Measurements from ENCODE around the gene RND1. TPM values are rescaled to one million over a fixed set of nuclear protein-coding genes. Genes with fewer than 3 reads are reported as not detected.
A peak's percentile ranks its signal among the peaks of the same experiment; 100 is the strongest.

RND1 gene
- total and polyA plus RNA-seq, 2 of the 13 experiments (the other 11 are each of a cell fraction or from before 2014, with no cell fraction given) = 1.8 to 1.9 TPM

DNA sequence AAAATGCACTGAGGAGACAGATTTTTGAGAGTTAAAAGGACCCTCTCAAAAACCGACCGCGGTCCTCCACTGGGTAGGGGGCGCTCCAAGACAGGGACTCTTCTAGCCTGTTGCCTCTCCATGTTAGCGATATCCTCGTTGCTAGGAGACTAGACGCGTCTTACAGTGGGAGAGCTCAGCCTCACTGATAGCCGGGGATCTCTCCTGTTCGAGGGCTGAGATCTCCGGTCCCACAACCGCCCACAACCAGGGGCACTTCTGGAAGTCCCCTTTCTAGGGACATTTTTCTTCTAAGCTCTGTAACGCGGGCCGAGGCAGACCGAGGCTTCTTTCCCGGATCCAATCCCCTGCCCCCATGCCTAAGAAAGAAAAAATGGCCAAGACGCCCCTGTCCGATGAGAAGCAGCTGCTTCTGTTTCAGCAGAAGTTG lies 38.3 kb upstream of the RND1 start (continued):
- TF ChIP-seq, protein P1, sequence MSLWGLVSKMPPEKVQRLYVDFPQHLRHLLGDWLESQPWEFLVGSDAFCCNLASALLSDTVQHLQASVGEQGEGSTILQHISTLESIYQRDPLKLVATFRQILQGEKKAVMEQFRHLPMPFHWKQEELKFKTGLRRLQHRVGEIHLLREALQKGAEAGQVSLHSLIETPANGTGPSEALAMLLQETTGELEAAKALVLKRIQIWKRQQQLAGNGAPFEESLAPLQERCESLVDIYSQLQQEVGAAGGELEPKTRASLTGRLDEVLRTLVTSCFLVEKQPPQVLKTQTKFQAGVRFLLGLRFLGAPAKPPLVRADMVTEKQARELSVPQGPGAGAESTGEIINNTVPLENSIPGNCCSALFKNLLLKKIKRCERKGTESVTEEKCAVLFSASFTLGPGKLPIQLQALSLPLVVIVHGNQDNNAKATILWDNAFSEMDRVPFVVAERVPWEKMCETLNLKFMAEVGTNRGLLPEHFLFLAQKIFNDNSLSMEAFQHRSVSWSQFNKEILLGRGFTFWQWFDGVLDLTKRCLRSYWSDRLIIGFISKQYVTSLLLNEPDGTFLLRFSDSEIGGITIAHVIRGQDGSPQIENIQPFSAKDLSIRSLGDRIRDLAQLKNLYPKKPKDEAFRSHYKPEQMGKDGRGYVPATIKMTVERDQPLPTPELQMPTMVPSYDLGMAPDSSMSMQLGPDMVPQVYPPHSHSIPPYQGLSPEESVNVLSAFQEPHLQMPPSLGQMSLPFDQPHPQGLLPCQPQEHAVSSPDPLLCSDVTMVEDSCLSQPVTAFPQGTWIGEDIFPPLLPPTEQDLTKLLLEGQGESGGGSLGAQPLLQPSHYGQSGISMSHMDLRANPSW (CRISPR knock-in tag; IDR thresholded peaks at IDR 0.05; ENCODE audit: borderline replicate concordance) = no peak
- TF ChIP-seq, protein P2, sequence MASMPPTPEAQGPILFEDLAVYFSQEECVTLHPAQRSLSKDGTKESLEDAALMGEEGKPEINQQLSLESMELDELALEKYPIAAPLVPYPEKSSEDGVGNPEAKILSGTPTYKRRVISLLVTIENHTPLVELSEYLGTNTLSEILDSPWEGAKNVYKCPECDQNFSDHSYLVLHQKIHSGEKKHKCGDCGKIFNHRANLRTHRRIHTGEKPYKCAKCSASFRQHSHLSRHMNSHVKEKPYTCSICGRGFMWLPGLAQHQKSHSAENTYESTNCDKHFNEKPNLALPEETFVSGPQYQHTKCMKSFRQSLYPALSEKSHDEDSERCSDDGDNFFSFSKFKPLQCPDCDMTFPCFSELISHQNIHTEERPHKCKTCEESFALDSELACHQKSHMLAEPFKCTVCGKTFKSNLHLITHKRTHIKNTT (CRISPR knock-in tag; IDR thresholded peaks at IDR 0.05) = no peak
- TF ChIP-seq ZNF652 (CRISPR knock-in tag; IDR thresholded peaks at IDR 0.05; ENCODE audit: borderline replicate concordance, low read depth) = peak; percentile 69; the same call in 1 of the 2 replicates
- no peak for TF ChIP-seq ZSCAN29 (CRISPR knock-in tag; conservative IDR thresholded peaks at IDR 0.05)
- no peak for TF ChIP-seq PTBP1 (IDR thresholded peaks at IDR 0.05; ENCODE audit: low read depth, low read length, poor library complexity, severe bottlenecking)
- TF ChIP-seq TCF7L2 (IDR thresholded peaks at IDR 0.05; ENCODE audit: low read depth, low read length) = no peak
- TF ChIP-seq FOXP1 (IDR thresholded peaks at IDR 0.05) = no peak
- 0 out of 2 replicates have a peak, but pooled peaks have one; percentile 0 for TF ChIP-seq FOXP1 (CRISPR knock-in tag; IDR thresholded peaks at IDR 0.05)
- peak; percentile 73 for TF ChIP-seq RFX1 (IDR thresholded peaks at IDR 0.05)
- TF ChIP-seq FOSL1 (CRISPR knock-in tag; IDR thresholded peaks at IDR 0.05; ENCODE audit: borderline replicate concordance) = no peak
- TF ChIP-seq, protein P3, sequence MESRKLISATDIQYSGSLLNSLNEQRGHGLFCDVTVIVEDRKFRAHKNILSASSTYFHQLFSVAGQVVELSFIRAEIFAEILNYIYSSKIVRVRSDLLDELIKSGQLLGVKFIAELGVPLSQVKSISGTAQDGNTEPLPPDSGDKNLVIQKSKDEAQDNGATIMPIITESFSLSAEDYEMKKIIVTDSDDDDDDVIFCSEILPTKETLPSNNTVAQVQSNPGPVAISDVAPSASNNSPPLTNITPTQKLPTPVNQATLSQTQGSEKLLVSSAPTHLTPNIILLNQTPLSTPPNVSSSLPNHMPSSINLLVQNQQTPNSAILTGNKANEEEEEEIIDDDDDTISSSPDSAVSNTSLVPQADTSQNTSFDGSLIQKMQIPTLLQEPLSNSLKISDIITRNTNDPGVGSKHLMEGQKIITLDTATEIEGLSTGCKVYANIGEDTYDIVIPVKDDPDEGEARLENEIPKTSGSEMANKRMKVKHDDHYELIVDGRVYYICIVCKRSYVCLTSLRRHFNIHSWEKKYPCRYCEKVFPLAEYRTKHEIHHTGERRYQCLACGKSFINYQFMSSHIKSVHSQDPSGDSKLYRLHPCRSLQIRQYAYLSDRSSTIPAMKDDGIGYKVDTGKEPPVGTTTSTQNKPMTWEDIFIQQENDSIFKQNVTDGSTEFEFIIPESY (CRISPR knock-in tag; IDR thresholded peaks at IDR 0.05) = peak; percentile 52
- no peak for TF ChIP-seq KDM2A (CRISPR knock-in tag; IDR thresholded peaks at IDR 0.05; ENCODE audit: borderline replicate concordance, low read depth)
- TF ChIP-seq, protein P4, sequence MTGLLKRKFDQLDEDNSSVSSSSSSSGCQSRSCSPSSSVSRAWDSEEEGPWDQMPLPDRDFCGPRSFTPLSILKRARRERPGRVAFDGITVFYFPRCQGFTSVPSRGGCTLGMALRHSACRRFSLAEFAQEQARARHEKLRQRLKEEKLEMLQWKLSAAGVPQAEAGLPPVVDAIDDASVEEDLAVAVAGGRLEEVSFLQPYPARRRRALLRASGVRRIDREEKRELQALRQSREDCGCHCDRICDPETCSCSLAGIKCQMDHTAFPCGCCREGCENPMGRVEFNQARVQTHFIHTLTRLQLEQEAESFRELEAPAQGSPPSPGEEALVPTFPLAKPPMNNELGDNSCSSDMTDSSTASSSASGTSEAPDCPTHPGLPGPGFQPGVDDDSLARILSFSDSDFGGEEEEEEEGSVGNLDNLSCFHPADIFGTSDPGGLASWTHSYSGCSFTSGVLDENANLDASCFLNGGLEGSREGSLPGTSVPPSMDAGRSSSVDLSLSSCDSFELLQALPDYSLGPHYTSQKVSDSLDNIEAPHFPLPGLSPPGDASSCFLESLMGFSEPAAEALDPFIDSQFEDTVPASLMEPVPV (CRISPR knock-in tag; IDR thresholded peaks at IDR 0.05) = no peak
- TF ChIP-seq TBX3 (IDR thresholded peaks at IDR 0.05; ENCODE audit: borderline replicate concordance) = no peak
- no peak for TF ChIP-seq XBP1 (CRISPR knock-in tag; IDR thresholded peaks at IDR 0.05)
- TF ChIP-seq THAP11 (CRISPR knock-in tag; IDR thresholded peaks at IDR 0.05) = peak; percentile 37; the same call in 1 of the 2 replicates
- TF ChIP-seq XRCC5 (optimal IDR thresholded peaks at IDR 0.05; ENCODE audit: low read length) = peak; percentile 53
- no peak for TF ChIP-seq CBX5 (CRISPR knock-in tag; IDR thresholded peaks at IDR 0.05; ENCODE audit: borderline replicate concordance)
- peak; percentile 91 for TF ChIP-seq RFX3 (CRISPR knock-in tag; IDR thresholded peaks at IDR 0.05)
- TF ChIP-seq ZNF260 (CRISPR knock-in tag; IDR thresholded peaks at IDR 0.05; ENCODE audit: borderline replicate concordance, low read depth) = no peak
- TF ChIP-seq, protein P5, sequence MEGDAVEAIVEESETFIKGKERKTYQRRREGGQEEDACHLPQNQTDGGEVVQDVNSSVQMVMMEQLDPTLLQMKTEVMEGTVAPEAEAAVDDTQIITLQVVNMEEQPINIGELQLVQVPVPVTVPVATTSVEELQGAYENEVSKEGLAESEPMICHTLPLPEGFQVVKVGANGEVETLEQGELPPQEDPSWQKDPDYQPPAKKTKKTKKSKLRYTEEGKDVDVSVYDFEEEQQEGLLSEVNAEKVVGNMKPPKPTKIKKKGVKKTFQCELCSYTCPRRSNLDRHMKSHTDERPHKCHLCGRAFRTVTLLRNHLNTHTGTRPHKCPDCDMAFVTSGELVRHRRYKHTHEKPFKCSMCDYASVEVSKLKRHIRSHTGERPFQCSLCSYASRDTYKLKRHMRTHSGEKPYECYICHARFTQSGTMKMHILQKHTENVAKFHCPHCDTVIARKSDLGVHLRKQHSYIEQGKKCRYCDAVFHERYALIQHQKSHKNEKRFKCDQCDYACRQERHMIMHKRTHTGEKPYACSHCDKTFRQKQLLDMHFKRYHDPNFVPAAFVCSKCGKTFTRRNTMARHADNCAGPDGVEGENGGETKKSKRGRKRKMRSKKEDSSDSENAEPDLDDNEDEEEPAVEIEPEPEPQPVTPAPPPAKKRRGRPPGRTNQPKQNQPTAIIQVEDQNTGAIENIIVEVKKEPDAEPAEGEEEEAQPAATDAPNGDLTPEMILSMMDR (CRISPR knock-in tag; IDR thresholded peaks at IDR 0.05) = peak; percentile 69
- peak; percentile 78 for TF ChIP-seq RBM22 (optimal IDR thresholded peaks at IDR 0.05; ENCODE audit: low read length)
- no peak for TF ChIP-seq PHF21A (CRISPR knock-in tag; IDR thresholded peaks at IDR 0.05)
- TF ChIP-seq ZNF572 (CRISPR knock-in tag; IDR thresholded peaks at IDR 0.05) = no peak

Measured in HepG2 (cell line).